OCI-LY7 (cell line): Measurements from ENCODE around the gene TECTA.

Experiments
- CTCF ChIP-seq: fragments of 200-600 bp; sonication (generic); conservative IDR thresholded peaks from 2 replicates; pipeline ENCODE4 v1.5.1; 2014; ENCODE audit warnings: mild to moderate bottlenecking, antibody characterized with exemption, low read length, moderate library complexity, mixed read lengths
- EZH2phosphoT487 ChIP-seq: fragments of 200-600 bp; sonication (generic); IDR thresholded peaks from 2 replicates; pipeline ENCODE4 v1.6.1; 2018; ENCODE audit warnings: low read depth, borderline replicate concordance, mild to moderate bottlenecking, mixed run types, antibody characterized with exemption, low read length, moderate library complexity, mixed read lengths

- TF ChIP-seq CTCF (no peak), EZH2phosphoT487 (no peak)
Observed at GRCh38 chr11:121145826-121146225, 44.8 kb downstream of the TECTA start.
